ENCODE data around the gene ZCCHC14. TPM values are rescaled to one million over a fixed set of nuclear protein-coding genes. Genes with fewer than 3 reads are reported as not detected.

ZCCHC14 gene
- total and polyA plus RNA-seq, 10 donors: 1.6 to 18.3 (median 13.2) TPM

GRCh38 chr16:87392821-87393679, 99.8 kb downstream of the ZCCHC14 start:
- peak; percentile 94 for DNase-seq
- H3K27ac ChIP-seq: peak overlapping the region in 7 of 8 donors; percentile 97 to 99 (median 98)
- H3K27me3 ChIP-seq (replicated peaks in 1 of 7): no peaks in the 10 kb centered on the region
- intact Hi-C loops (cut with DNase I; ENCODE audit: low total_unique reads): no loop called here
- H3K36me3 ChIP-seq: peaks cover 0 to 18% (median 0%) of the 10 kb centered on the region in 6 donors
- no peaks in the 10 kb centered on the region for H3K9me3 ChIP-seq
- peak overlapping the region; percentile 50 to 82 (median 70) for H3K4me3 ChIP-seq
- peaks cover 24 to 82% (median 55%) of the 10 kb centered on the region in 6 donors for H3K4me1 ChIP-seq
- 3 to 7% (median 3%) methylated on average over 27 to 53 of the region's 53 CpGs for WGBS, 5 donors
- TF ChIP-seq CTCF (IDR thresholded peaks at IDR 0.05 in 8 of 11, conservative IDR thresholded peaks at IDR 0.05 in 3 of 11) (peak in 7 of 11 experiments; percentile 17 to 54 (median 37)), POLR2A (IDR thresholded peaks at IDR 0.05) (no peak), POLR2AphosphoS5 (IDR thresholded peaks at IDR 0.05) (peak in 2 of 3 donors; percentile 20 to 55)

GRCh38 chr16:87391950-87392820, 100.6 kb downstream of the ZCCHC14 start, which contains the start of gene MAP1LC3B:
Gene MAP1LC3B, plus strand, starts transcription at chr16:87392336. Its CDS starts 92 bp downstream, at chr16:87392428.
- H3K27me3 ChIP-seq (replicated peaks in 1 of 7): no peaks in the 10 kb centered on the region
- DNase-seq: peak; percentile 99
- WGBS, 5 donors: 0 to 1% (median 1%) methylated on average over 9 to 113 of the region's 113 CpGs
- peak within 1 kb of the TSS; percentile 50 to 82 (median 70) for H3K4me3 ChIP-seq
- no peaks in the 10 kb centered on the region for H3K9me3 ChIP-seq
- TF ChIP-seq CTCF (IDR thresholded peaks at IDR 0.05 in 8 of 11, conservative IDR thresholded peaks at IDR 0.05 in 3 of 11): peak in 1 of 11 experiments; percentile 25
- TF ChIP-seq POLR2AphosphoS5 (IDR thresholded peaks at IDR 0.05): peak; percentile 100
- peak; percentile 94 for TF ChIP-seq POLR2A (IDR thresholded peaks at IDR 0.05)
- peaks cover 22 to 82% (median 61%) of the 10 kb centered on the region in 6 donors for H3K4me1 ChIP-seq
- H3K27ac ChIP-seq: peak within 1 kb of the TSS; percentile 91 to 99 (median 98)
- peaks cover 0 to 18% (median 0%) of the 10 kb centered on the region in 6 donors for H3K36me3 ChIP-seq
- intact Hi-C loops (cut with DNase I; ENCODE audit: low total_unique reads): no loop called here

GRCh38 chr16:87391324-87391949, 101.4 kb downstream of the ZCCHC14 start:
- WGBS, 5 donors: 9 to 31% (median 10%) methylated on average over 14 to 44 of the region's 44 CpGs
- intact Hi-C loops (cut with DNase I; ENCODE audit: low total_unique reads): no loop called here
- H3K4me1 ChIP-seq: peaks cover 21 to 81% (median 64%) of the 10 kb centered on the region in 6 donors
- peaks cover 0 to 14% (median 0%) of the 10 kb centered on the region in 6 donors for H3K36me3 ChIP-seq
- H3K4me3 ChIP-seq: peak overlapping the region; percentile 36 to 82 (median 69)
- TF ChIP-seq CTCF (IDR thresholded peaks at IDR 0.05 in 8 of 11, conservative IDR thresholded peaks at IDR 0.05 in 3 of 11): no peak
- no peak for TF ChIP-seq POLR2A (IDR thresholded peaks at IDR 0.05)
- no peak for TF ChIP-seq POLR2AphosphoS5 (IDR thresholded peaks at IDR 0.05)
- DNase-seq: peak; percentile 93
- peak overlapping the region; percentile 91 to 99 (median 98) for H3K27ac ChIP-seq
- no peaks in the 10 kb centered on the region for H3K9me3 ChIP-seq
- H3K27me3 ChIP-seq (replicated peaks in 1 of 7): no peaks in the 10 kb centered on the region

Measured in spleen (tissue), 11 donors.